ENCODE measurements around the gene OLIG1.

Gene OLIG1

GRCh38 chr21:33114276-33114675 is 44.3 kb downstream of the OLIG1 start:
- 0 out of 2 replicates have a peak, but pooled peaks cover 4% of the 10 kb centered on the region for H3K27me3 ChIP-seq (ENCODE audit: low read depth, low read length)
- H3K9ac ChIP-seq (ENCODE audit: low read length) = no peak overlapping the region
- no peaks in the 10 kb centered on the region for H3K4me1 ChIP-seq (ENCODE audit: low read length)
- no peaks in the 10 kb centered on the region for H3K36me3 ChIP-seq (replicated peaks; ENCODE audit: low read depth, low read length)
- H3K4me3 ChIP-seq (ENCODE audit: low read length) = no peak overlapping the region
- no peaks in the 10 kb centered on the region for H3K9me3 ChIP-seq (ENCODE audit: insufficient read depth, low read length)
- no peaks in the 10 kb centered on the region for H3K79me2 ChIP-seq (ENCODE audit: low read length)
- TF ChIP-seq CTCF (IDR thresholded peaks at IDR 0.05; ENCODE audit: low read depth, low read length) (no peak), EZH2phosphoT487 (IDR thresholded peaks at IDR 0.05; ENCODE audit: low read depth) (no peak)
- no peak overlapping the region for H2AFZ ChIP-seq (ENCODE audit: low read depth, low read length)
- no peak overlapping the region for H3K27ac ChIP-seq (ENCODE audit: low read length)
- no peak overlapping the region for H3K4me2 ChIP-seq (ENCODE audit: low read length)
- no peaks in the 10 kb centered on the region for H4K20me1 ChIP-seq (ENCODE audit: insufficient read depth, low read length)

DNA sequence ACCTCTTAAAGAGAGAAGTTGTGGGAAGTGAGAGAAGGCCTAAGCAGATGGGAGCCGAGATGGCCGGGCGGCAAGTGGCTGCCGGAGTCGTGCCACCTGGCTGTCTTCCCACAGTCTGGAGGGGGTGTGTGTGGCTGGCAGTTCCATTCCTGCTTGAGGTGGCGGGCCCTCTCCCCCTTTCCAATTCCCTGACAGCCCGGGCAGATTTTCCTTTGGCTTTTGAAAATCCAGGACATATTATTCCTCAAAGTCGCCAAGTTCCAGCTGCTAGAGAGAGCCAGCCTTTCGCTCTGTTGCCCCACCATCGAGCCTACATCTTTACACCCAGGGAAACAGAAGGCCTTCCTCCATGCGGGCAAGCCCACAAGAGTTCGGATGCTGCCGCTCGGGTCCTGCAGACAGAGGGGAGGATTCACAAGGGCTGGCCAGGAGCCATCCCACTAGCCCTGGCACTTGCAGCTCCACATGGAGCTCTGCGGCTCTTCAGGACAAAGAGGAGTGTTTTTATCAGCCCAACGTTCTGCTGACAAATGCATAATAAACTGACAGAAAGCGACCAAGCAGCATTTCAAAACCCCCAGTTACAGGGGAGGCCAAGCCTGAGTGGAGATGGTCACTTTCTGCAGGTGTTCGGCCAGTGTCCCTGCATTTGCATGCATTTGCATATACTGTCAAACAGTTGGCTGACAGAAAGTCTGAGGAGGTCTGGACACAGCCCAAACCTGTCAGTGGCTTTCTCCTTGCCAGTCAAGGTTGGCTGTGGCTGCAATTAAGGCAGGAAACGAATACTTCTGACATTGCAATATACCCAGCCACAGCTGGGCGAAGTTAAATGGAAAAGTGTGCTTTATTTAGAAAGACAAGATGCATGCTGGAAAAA is 45.9 kb downstream of the OLIG1 start:
- no peak for TF ChIP-seq EZH2phosphoT487 (IDR thresholded peaks at IDR 0.05; ENCODE audit: low read depth)
- no peak for TF ChIP-seq CTCF (IDR thresholded peaks at IDR 0.05; ENCODE audit: low read depth, low read length)
- no peak overlapping the region for H3K27ac ChIP-seq (ENCODE audit: low read length)
- H3K9ac ChIP-seq (ENCODE audit: low read length) = no peak overlapping the region
- H3K4me1 ChIP-seq (ENCODE audit: low read length) = no peaks in the 10 kb centered on the region
- no peaks in the 10 kb centered on the region for H3K79me2 ChIP-seq (ENCODE audit: low read length)
- 0 out of 2 replicates have a peak, but pooled peaks cover 4% of the 10 kb centered on the region for H3K27me3 ChIP-seq (ENCODE audit: low read depth, low read length)
- no peaks in the 10 kb centered on the region for H3K36me3 ChIP-seq (replicated peaks; ENCODE audit: low read depth, low read length)
- H3K9me3 ChIP-seq (ENCODE audit: insufficient read depth, low read length) = no peaks in the 10 kb centered on the region
- no peak overlapping the region for H3K4me3 ChIP-seq (ENCODE audit: low read length)
- no peak overlapping the region for H3K4me2 ChIP-seq (ENCODE audit: low read length)
- H2AFZ ChIP-seq (ENCODE audit: low read depth, low read length) = no peak overlapping the region
- no peaks in the 10 kb centered on the region for H4K20me1 ChIP-seq (ENCODE audit: insufficient read depth, low read length)

DNA sequence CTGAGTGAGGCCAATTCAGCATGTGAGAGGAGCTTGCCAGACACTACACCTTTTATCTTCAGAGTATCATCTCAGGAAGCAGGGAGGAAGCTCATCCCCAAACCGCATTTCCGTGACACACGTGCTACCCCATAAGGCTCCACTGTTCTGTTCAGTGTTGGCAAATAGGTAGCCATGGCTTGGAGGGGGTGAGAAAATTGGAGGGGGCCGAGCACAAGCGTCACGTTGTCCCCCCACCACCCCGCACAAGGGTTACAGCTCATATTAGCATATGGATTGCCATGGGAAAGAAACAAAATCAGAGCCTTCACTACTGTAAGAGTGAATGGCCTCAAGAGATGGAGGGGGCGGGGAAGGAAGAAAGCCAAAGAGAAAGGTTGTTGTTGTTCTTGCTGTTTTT is 46.7 kb downstream of the OLIG1 start:
- H3K9ac ChIP-seq (ENCODE audit: low read length) = no peak overlapping the region
- no peak overlapping the region for H3K27ac ChIP-seq (ENCODE audit: low read length)
- H3K4me3 ChIP-seq (ENCODE audit: low read length) = no peak overlapping the region
- H3K9me3 ChIP-seq (ENCODE audit: insufficient read depth, low read length) = no peaks in the 10 kb centered on the region
- H3K4me2 ChIP-seq (ENCODE audit: low read length) = no peak overlapping the region
- no peak overlapping the region for H2AFZ ChIP-seq (ENCODE audit: low read depth, low read length)
- H4K20me1 ChIP-seq (ENCODE audit: insufficient read depth, low read length) = no peaks in the 10 kb centered on the region
- H3K79me2 ChIP-seq (ENCODE audit: low read length) = no peaks in the 10 kb centered on the region
- no peaks in the 10 kb centered on the region for H3K36me3 ChIP-seq (replicated peaks; ENCODE audit: low read depth, low read length)
- H3K27me3 ChIP-seq (ENCODE audit: low read depth, low read length) = 0 out of 2 replicates have a peak, but pooled peaks cover 4% of the 10 kb centered on the region
- no peak for TF ChIP-seq EZH2phosphoT487 (IDR thresholded peaks at IDR 0.05; ENCODE audit: low read depth)
- TF ChIP-seq CTCF (IDR thresholded peaks at IDR 0.05; ENCODE audit: low read depth, low read length) = no peak
- no peaks in the 10 kb centered on the region for H3K4me1 ChIP-seq (ENCODE audit: low read length)

- Histone ChIP-seq H3K79me2 (ENCODE audit: low read length) (no peaks in the 10 kb centered on the region), H3K36me3 (replicated peaks; ENCODE audit: low read depth, low read length) (no peaks in the 10 kb centered on the region), H3K4me3 (ENCODE audit: low read length) (no peak overlapping the region), H3K9ac (ENCODE audit: low read length) (no peak overlapping the region), H4K20me1 (ENCODE audit: insufficient read depth, low read length) (no peaks in the 10 kb centered on the region), H2AFZ (ENCODE audit: low read depth, low read length) (no peak overlapping the region), H3K27me3 (ENCODE audit: low read depth, low read length) (0 out of 2 replicates have a peak, but pooled peaks cover 4% of the 10 kb centered on the region), H3K27ac (ENCODE audit: low read length) (no peak overlapping the region), H3K4me1 (ENCODE audit: low read length) (no peaks in the 10 kb centered on the region), H3K9me3 (ENCODE audit: insufficient read depth, low read length) (no peaks in the 10 kb centered on the region), H3K4me2 (ENCODE audit: low read length) (no peak overlapping the region)
- TF ChIP-seq CTCF (IDR thresholded peaks at IDR 0.05; ENCODE audit: low read depth, low read length) (no peak), EZH2phosphoT487 (IDR thresholded peaks at IDR 0.05; ENCODE audit: low read depth) (no peak)
Measured at GRCh38 chr21:33117101-33117888, 47.4 kb downstream of the OLIG1 start.
